Measurements from ENCODE around the gene KCNE1.

The KCNE1 gene

DNA sequence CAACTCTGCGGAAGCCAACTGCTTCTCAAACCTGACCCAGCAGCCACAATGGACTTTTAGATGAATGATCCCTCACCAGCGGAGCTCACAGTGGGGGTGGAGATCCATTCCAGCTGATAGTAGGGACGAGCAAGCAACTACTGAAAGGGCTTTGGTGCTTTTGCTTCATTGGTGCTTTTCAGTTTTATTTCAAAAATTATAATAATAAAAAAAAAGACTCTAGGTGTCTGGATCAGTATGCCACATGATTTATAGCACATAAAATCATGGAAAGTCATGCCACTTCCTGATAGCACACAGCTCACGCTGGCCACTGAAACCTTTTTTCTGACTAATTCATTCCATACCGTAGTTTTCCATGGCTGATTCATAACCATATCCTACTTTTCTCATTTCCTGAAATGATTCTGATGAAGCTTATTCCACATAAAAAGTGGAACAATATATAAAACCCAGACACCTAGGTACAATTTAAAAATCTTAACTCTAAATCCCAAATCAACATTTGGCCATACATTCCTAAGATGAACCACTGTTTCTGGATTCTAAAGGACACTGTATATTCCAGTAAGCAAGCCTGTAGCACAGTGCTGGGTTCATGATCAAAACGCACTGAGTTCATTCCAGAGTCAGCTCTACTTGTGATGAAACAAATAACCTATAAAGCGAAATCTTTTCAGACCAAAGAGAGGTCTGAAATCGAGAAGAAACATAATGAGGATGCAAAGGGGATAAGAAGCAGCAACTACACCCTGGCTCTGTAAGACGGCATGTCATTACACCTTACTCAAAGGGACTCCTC is 41.3 kb upstream of the KCNE1 start:
- TF ChIP-seq Cebpa-rat (IDR thresholded peaks at IDR 0.05), result no peak
- Histone ChIP-seq H3K4me2 (peak overlapping the region; percentile 29), H3K9me3 (peaks cover 21% of the 10 kb centered on the region), H3K4me3 (no peak overlapping the region), H3K9ac (no peak overlapping the region), H3K36me3 (peaks cover 14% of the 10 kb centered on the region), H4K20me1 (no peaks in the 10 kb centered on the region), H3K27me3 (no peaks in the 10 kb centered on the region), H3K27ac (no peak overlapping the region), H3K4me1 (peaks cover 12% of the 10 kb centered on the region)

GRCh38 chr21:34552360-34553098 is 40.5 kb upstream of the KCNE1 start:
- Histone ChIP-seq H3K27ac (no peak overlapping the region), H4K20me1 (no peaks in the 10 kb centered on the region), H3K9ac (no peak overlapping the region), H3K4me3 (no peak overlapping the region), H3K9me3 (peaks cover 21% of the 10 kb centered on the region), H3K36me3 (peaks cover 14% of the 10 kb centered on the region), H3K27me3 (no peaks in the 10 kb centered on the region), H3K4me1 (peaks cover 12% of the 10 kb centered on the region), H3K4me2 (peak overlapping the region; percentile 29)
- TF ChIP-seq Cebpa-rat (IDR thresholded peaks at IDR 0.05), result no peak

GRCh38 chr21:34550182-34550799 is 38.3 kb upstream of the KCNE1 start:
- Histone ChIP-seq H3K36me3 (peaks cover 13% of the 10 kb centered on the region), H3K9me3 (peaks cover 12% of the 10 kb centered on the region), H3K4me1 (peaks cover 27% of the 10 kb centered on the region), H3K27ac (no peak overlapping the region), H3K9ac (no peak overlapping the region), H3K4me2 (no peak overlapping the region), H3K4me3 (no peak overlapping the region), H4K20me1 (no peaks in the 10 kb centered on the region), H3K27me3 (no peaks in the 10 kb centered on the region)
- TF ChIP-seq Cebpa-rat (IDR thresholded peaks at IDR 0.05), result no peak

- H3K4me3 ChIP-seq, result no peak overlapping the region
- peaks cover 7% of the 10 kb centered on the region for H3K36me3 ChIP-seq
- no peaks in the 10 kb centered on the region for H4K20me1 ChIP-seq
- peaks cover 5% of the 10 kb centered on the region; the same call in 1 of the 2 replicates for H3K9me3 ChIP-seq
- H3K9ac ChIP-seq, result no peak overlapping the region
- no peaks in the 10 kb centered on the region for H3K27me3 ChIP-seq
- no peak overlapping the region for H3K27ac ChIP-seq
- H3K4me1 ChIP-seq, result peaks cover 39% of the 10 kb centered on the region
- no peak for TF ChIP-seq Cebpa-rat (IDR thresholded peaks at IDR 0.05)
- H3K4me2 ChIP-seq, result no peak overlapping the region
Measured at GRCh38 chr21:34548781-34549376, 36.9 kb upstream of the KCNE1 start.

DNA sequence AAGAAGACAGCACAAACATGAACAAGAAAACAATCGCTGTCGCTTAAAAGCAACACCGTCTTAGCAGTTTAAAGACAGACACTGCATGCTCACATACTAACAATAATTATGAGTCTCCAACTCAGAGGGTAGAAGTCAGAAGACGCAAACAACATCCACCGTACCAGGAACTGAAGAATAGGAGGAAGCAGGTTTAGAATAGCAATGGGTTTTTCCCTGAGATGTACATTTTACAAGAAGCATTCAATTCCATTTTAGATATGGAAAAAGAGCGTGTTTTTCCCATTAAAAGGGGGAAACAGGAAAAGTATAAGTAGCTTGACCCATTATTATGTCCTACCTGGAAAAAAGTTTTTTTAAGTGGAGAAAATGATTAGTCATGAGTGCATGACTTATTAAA is 34.5 kb upstream of the KCNE1 start:
- no peak overlapping the region for H3K4me2 ChIP-seq

GRCh38 chr21:34545079-34545884 is 33.3 kb upstream of the KCNE1 start:
- Histone ChIP-seq H3K36me3 (no peaks in the 10 kb centered on the region), H3K9ac (peak overlapping the region; percentile 54), H3K27ac (peak overlapping the region; percentile 86), H4K20me1 (no peaks in the 10 kb centered on the region), H3K4me3 (peak overlapping the region; percentile 15; the same call in 1 of the 2 replicates), H3K27me3 (no peaks in the 10 kb centered on the region), H3K9me3 (peaks cover 19% of the 10 kb centered on the region; the same call in 1 of the 2 replicates), H3K4me2 (peak overlapping the region; percentile 76), H3K4me1 (peaks cover 27% of the 10 kb centered on the region)
- TF ChIP-seq Cebpa-rat (IDR thresholded peaks at IDR 0.05), result peak; percentile 63; the same call in 1 of the 2 replicates

More for the DNA sequence above, 34.5 kb upstream of the KCNE1 start:
- no peak overlapping the region for H3K27ac ChIP-seq
- peaks cover 19% of the 10 kb centered on the region; the same call in 1 of the 2 replicates for H3K9me3 ChIP-seq
- H3K36me3 ChIP-seq, result 0 out of 2 replicates have a peak, but pooled peaks cover under 1% of the 10 kb centered on the region
- no peaks in the 10 kb centered on the region for H3K27me3 ChIP-seq
- H3K4me3 ChIP-seq, result no peak overlapping the region
- H3K9ac ChIP-seq, result no peak overlapping the region
- no peaks in the 10 kb centered on the region for H4K20me1 ChIP-seq
- no peak for TF ChIP-seq Cebpa-rat (IDR thresholded peaks at IDR 0.05)
- peaks cover 27% of the 10 kb centered on the region for H3K4me1 ChIP-seq

- Histone ChIP-seq H3K9me3 (peaks cover 19% of the 10 kb centered on the region; the same call in 1 of the 2 replicates), H3K4me3 (no peak overlapping the region), H3K27ac (peak overlapping the region; percentile 86; the same call in 1 of the 2 replicates), H3K4me2 (peak overlapping the region; percentile 76; the same call in 1 of the 2 replicates), H3K27me3 (no peaks in the 10 kb centered on the region), H3K9ac (no peak overlapping the region), H3K4me1 (peaks cover 27% of the 10 kb centered on the region), H3K36me3 (no peaks in the 10 kb centered on the region), H4K20me1 (no peaks in the 10 kb centered on the region)
- no peak for TF ChIP-seq Cebpa-rat (IDR thresholded peaks at IDR 0.05)
Measured at GRCh38 chr21:34544032-34544496, 32.1 kb upstream of the KCNE1 start.

DNA sequence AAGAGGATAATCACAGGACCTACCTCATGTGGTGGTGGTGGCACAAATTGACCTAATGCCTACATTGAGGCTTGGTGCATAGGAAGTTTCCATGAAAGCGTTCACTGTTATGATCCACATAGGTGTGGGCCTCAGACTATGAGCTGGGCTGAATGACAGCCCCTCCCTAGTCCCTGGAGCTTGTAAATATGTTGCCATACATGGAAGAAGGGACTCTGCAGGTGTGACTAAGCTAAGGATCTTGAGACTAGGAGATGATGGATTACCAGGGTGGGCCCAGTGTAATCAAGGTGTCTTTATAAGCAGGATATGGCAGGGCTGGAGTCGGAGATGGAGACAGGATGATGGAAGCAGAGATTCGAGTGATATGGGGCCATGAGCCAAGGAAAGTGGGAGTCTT is 31.0 kb upstream of the KCNE1 start:
- Histone ChIP-seq H3K36me3 (no peaks in the 10 kb centered on the region), H3K4me1 (peaks cover 27% of the 10 kb centered on the region), H3K9me3 (peaks cover 19% of the 10 kb centered on the region; the same call in 1 of the 2 replicates), H3K27me3 (no peaks in the 10 kb centered on the region), H3K4me3 (no peak overlapping the region), H3K4me2 (no peak overlapping the region), H3K27ac (no peak overlapping the region), H4K20me1 (no peaks in the 10 kb centered on the region), H3K9ac (no peak overlapping the region)
- TF ChIP-seq Cebpa-rat (IDR thresholded peaks at IDR 0.05), result no peak

Measured in BLaER1 (cell line).